ENCODE results near the gene COQ10A.
A peak's percentile ranks its signal among the peaks of the same experiment; 100 is the strongest.
"Not testable (repeated sequence)": the region's sequence is repeated elsewhere in the genome, so short reads cannot be mapped to it uniquely, and the experiment has no call there.

The COQ10A gene

GRCh38 chr12:56244494-56244893, 22.2 kb upstream of the COQ10A start:
- DNase-seq: no peak

GRCh38 chr12:56247923-56248322, 18.8 kb upstream of the COQ10A start:
- no peak for DNase-seq

GRCh38 chr12:56248711-56249110, 18.0 kb upstream of the COQ10A start:
- no peak for DNase-seq

- no peak for DNase-seq
Measured at GRCh38 chr12:56252649-56253048, 14.1 kb upstream of the COQ10A start.

GRCh38 chr12:56253091-56253490, 13.7 kb upstream of the COQ10A start:
- no peak for DNase-seq

GRCh38 chr12:56255671-56256070, 11.1 kb upstream of the COQ10A start:
- no peak for DNase-seq

- no peak for DNase-seq
Measured at GRCh38 chr12:56256326-56256960, 10.3 kb upstream of the COQ10A start.

GRCh38 chr12:56257071-56257470, 9.7 kb upstream of the COQ10A start:
- DNase-seq: no peak

GRCh38 chr12:56257491-56258067, 9.2 kb upstream of the COQ10A start:
- no peak for DNase-seq

GRCh38 chr12:56258068-56258819, 8.5 kb upstream of the COQ10A start, which contains the start of gene ANKRD52:
Gene ANKRD52, minus strand, starts transcription at chr12:56258384. Its CDS starts 115 bp downstream, at chr12:56258269.
- peak; percentile 86 for DNase-seq

GRCh38 chr12:56258820-56259183, 7.9 kb upstream of the COQ10A start:
- no peak for DNase-seq

GRCh38 chr12:56260380-56260779, 6.4 kb upstream of the COQ10A start:
- DNase-seq: no peak

GRCh38 chr12:56260921-56261320, 5.8 kb upstream of the COQ10A start:
- DNase-seq: no peak

- no peak for DNase-seq
Measured at GRCh38 chr12:56261503-56262232, 5.1 kb upstream of the COQ10A start.

GRCh38 chr12:56262955-56263354, 3.8 kb upstream of the COQ10A start:
- not testable (repeated sequence) for DNase-seq

GRCh38 chr12:56266068-56266692, 562 bp upstream of the COQ10A start:
- not testable (repeated sequence) for DNase-seq

- DNase-seq: no peak
Measured at GRCh38 chr12:56267443-56268071, 815 bp downstream of the COQ10A start.

- DNase-seq: no peak
Measured at GRCh38 chr12:56271031-56271430, 4.3 kb downstream of the COQ10A start.

- not testable (repeated sequence) for DNase-seq
Measured at GRCh38 chr12:56272468-56272867, 5.7 kb downstream of the COQ10A start.

GRCh38 chr12:56274299-56274698, 7.6 kb downstream of the COQ10A start:
- DNase-seq: no peak

- DNase-seq: no peak
Measured at GRCh38 chr12:56278905-56279304, 12.2 kb downstream of the COQ10A start.

- DNase-seq: no peak
Measured at GRCh38 chr12:56280849-56281248, 14.1 kb downstream of the COQ10A start.
